HepG2 (cell line): ENCODE measurements around the gene AGRN. TPM values are rescaled to one million over a fixed set of nuclear protein-coding genes. Genes with fewer than 3 reads are reported as not detected.

ENCODE experiments used
- ATRX ChIP-seq: sonication (generic); formaldehyde crosslinking; IDR thresholded peaks from 2 replicates; pipeline ENCODE4 v1.4.0; 2020; ENCODE audit warnings: missing genetic modification reagents, borderline replicate concordance
- HHEX ChIP-seq: IDR thresholded peaks from 2 replicates; pipeline ENCODE4 v1.6.1; 2016; ENCODE audit warnings: control low read depth
- RBFOX2 ChIP-seq: fragments of 200-400 bp; formaldehyde crosslinking; IDR thresholded peaks from 2 replicates; pipeline ENCODE4 v1.6.1; 2017; ENCODE audit warnings: low read depth, mild to moderate bottlenecking, low read length
- RFX5 ChIP-seq: IDR thresholded peaks from 2 replicates; pipeline ENCODE4 v1.6.1; 2011; ENCODE audit warnings: low read depth, low read length, improper control_type of control experiment
- TARDBP ChIP-seq: sonication (generic); formaldehyde crosslinking; IDR thresholded peaks from 2 replicates; pipeline ENCODE4 v1.8.0; 2022; ENCODE audit warnings: mild to moderate bottlenecking, missing genetic modification reagents
- TRIM24 ChIP-seq: sonication (generic); formaldehyde crosslinking; IDR thresholded peaks from 2 replicates; pipeline ENCODE4 v1.8.0; 2022; ENCODE audit warnings: mild to moderate bottlenecking, missing genetic modification reagents
- ZNF24 ChIP-seq: fragments of 450-650 bp; IDR thresholded peaks from 2 replicates; pipeline ENCODE4 v1.6.1; 2017; ENCODE audit warnings: antibody characterized with exemption, mild to moderate bottlenecking
- ZNF451 ChIP-seq: sonication (generic); formaldehyde crosslinking; IDR thresholded peaks from 2 replicates; pipeline ENCODE4 v1.5.0; 2020; ENCODE audit warnings: mild to moderate bottlenecking, missing genetic modification reagents
- ZNF816 ChIP-seq: sonication (generic); formaldehyde crosslinking; IDR thresholded peaks from 2 replicates; pipeline ENCODE4 v1.8.0; 2022; ENCODE audit warnings: missing genetic modification reagents, mild to moderate bottlenecking, borderline replicate concordance
- ZZZ3 ChIP-seq: sonication (generic); formaldehyde crosslinking; IDR thresholded peaks from 2 replicates; pipeline ENCODE4 v1.4.0; 2020; ENCODE audit warnings: missing genetic modification reagents, mild to moderate bottlenecking, borderline replicate concordance
- polyA plus RNA-seq, 8 experiments: library from polyadenylated mRNA; depleted of rRNA in 3 of 8; stranded (reverse) in 7 of 8; unstranded in 1 of 8; fragments of >200 nt; fragmentation: Illumina TruSeq in 4 of 8; extraction: Trizol in 4 of 8; gene quantifications; 2 replicates each; pipeline versions ENCODE4 v1.2.1 to v1.2.3, GENCODE V29; 2011 to 2016; ENCODE audit warnings: low read depth in 4 of 8, missing spikeins in 1 of 8, mixed read lengths in 1 of 8; ENCODE audit not compliant: insufficient read depth in 1 of 8
- total RNA-seq, 5 experiments: library from RNA; depleted of rRNA; stranded (reverse); fragments of >200 nt; fragmentation: Illumina TruSeq; extraction: Trizol; gene quantifications; 2 replicates each; pipeline ENCODE4 v1.2.3, GENCODE V29; 2016; ENCODE audit warnings: low read depth in 1 of 5
- TF ChIP-seq, protein P1 (sequence below): sonication (generic); formaldehyde crosslinking; IDR thresholded peaks from 2 replicates; pipeline ENCODE4 v1.8.1; 2023; ENCODE audit warnings: missing genetic modification reagents, inconsistent platforms, borderline replicate concordance
- TF ChIP-seq, protein P2 (sequence below): sonication (generic); formaldehyde crosslinking; IDR thresholded peaks from 2 replicates; pipeline ENCODE4 v1.5.1; 2020; ENCODE audit warnings: mild to moderate bottlenecking, missing genetic modification reagents, moderate library complexity
- TF ChIP-seq, protein P3 (sequence below): IDR thresholded peaks from 2 replicates; pipeline ENCODE4 v1.6.1; 2016; ENCODE audit warnings: low read depth, borderline replicate concordance
- TF ChIP-seq, protein P4 (sequence below): sonication (generic); formaldehyde crosslinking; IDR thresholded peaks from 2 replicates; pipeline ENCODE4 v1.8.0; 2022; ENCODE audit warnings: missing genetic modification reagents, mild to moderate bottlenecking, inconsistent platforms, borderline replicate concordance
- TF ChIP-seq, protein P5 (sequence below): sonication (generic); formaldehyde crosslinking; IDR thresholded peaks from 2 replicates; pipeline ENCODE4 v1.5.1; 2020; ENCODE audit warnings: missing genetic modification reagents, mild to moderate bottlenecking, borderline replicate concordance
- TF ChIP-seq, protein P6 (sequence below): sonication (generic); formaldehyde crosslinking; IDR thresholded peaks from 2 replicates; pipeline ENCODE4 v1.4.0; 2020; ENCODE audit warnings: missing genetic modification reagents, borderline replicate concordance

Gene AGRN
- total and polyA plus RNA-seq, 2 of the 13 experiments (the other 11 are each of a cell fraction or from before 2014, with no cell fraction given): 29.8 to 65.2 TPM

DNA sequence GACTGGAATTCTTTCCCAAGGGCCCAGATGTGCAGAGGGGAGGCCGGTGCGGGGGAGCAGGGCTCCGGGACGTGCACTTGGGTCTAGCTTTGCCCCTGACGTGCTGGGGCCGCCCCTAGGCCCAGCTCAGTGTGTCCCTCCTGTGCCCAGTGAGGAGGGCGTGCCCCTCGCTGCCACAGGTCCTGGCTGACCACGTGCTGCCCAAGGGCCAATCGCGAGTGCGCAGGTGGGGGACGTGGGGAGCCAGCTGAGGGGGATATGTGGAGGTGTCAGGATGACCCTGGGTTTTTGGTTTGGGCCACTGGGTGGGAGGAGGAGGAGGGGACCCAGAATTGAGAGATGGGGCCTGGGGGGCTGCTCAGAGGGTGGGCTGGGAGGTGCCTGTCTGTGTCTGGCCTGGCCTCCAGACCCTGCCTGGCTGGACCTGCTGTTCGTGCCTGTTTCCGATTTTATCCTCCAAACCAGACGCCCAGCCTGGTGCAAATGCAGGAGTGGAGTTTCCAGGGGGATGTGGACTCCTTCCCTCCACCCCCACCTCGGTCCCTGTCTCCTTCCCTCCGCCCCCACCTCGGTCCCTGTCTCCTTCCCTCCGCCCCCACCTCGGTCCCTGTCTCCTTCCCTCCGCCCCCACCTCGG is 60.3 kb downstream of the AGRN start (continued):
- TF ChIP-seq, protein P1, sequence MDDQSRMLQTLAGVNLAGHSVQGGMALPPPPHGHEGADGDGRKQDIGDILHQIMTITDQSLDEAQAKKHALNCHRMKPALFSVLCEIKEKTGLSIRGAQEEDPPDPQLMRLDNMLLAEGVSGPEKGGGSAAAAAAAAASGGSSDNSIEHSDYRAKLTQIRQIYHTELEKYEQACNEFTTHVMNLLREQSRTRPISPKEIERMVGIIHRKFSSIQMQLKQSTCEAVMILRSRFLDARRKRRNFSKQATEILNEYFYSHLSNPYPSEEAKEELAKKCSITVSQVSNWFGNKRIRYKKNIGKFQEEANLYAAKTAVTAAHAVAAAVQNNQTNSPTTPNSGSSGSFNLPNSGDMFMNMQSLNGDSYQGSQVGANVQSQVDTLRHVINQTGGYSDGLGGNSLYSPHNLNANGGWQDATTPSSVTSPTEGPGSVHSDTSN (CRISPR knock-in tag): no peak
- TF ChIP-seq ZNF24 (no peak), ATRX (CRISPR knock-in tag) (no peak), RBFOX2 (0 out of 2 replicates have a peak, but pooled peaks have one; percentile 46), ZNF816 (CRISPR knock-in tag) (no peak), ZZZ3 (CRISPR knock-in tag) (no peak), ZNF451 (CRISPR knock-in tag) (no peak), TRIM24 (no peak), HHEX (no peak), TARDBP (CRISPR knock-in tag) (0 out of 2 replicates have a peak, but pooled peaks have one; percentile 7), RFX5 (no peak)
- TF ChIP-seq, protein P2, sequence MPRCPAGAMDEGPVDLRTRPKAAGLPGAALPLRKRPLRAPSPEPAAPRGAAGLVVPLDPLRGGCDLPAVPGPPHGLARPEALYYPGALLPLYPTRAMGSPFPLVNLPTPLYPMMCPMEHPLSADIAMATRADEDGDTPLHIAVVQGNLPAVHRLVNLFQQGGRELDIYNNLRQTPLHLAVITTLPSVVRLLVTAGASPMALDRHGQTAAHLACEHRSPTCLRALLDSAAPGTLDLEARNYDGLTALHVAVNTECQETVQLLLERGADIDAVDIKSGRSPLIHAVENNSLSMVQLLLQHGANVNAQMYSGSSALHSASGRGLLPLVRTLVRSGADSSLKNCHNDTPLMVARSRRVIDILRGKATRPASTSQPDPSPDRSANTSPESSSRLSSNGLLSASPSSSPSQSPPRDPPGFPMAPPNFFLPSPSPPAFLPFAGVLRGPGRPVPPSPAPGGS (CRISPR knock-in tag): no peak
- TF ChIP-seq, protein P3, sequence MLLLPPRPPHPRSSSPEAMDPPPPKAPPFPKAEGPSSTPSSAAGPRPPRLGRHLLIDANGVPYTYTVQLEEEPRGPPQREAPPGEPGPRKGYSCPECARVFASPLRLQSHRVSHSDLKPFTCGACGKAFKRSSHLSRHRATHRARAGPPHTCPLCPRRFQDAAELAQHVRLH (CRISPR knock-in tag): no peak
- TF ChIP-seq, protein P4, sequence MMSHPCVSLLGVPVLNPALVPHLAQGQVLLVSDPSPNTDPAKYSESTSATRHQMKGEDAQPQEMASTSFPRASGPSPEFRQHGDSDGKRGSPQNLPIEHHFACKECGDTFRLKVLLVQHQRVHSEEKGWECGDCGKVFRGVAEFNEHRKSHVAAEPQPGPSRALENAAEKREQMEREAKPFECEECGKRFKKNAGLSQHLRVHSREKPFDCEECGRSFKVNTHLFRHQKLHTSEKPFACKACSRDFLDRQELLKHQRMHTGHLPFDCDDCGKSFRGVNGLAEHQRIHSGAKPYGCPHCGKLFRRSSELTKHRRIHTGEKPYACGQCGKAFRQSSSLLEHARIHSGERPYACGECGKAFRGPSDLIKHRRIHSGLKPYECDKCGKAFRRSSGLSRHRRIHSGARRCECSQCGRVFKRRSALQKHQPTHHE: no peak
- TF ChIP-seq, protein P5, sequence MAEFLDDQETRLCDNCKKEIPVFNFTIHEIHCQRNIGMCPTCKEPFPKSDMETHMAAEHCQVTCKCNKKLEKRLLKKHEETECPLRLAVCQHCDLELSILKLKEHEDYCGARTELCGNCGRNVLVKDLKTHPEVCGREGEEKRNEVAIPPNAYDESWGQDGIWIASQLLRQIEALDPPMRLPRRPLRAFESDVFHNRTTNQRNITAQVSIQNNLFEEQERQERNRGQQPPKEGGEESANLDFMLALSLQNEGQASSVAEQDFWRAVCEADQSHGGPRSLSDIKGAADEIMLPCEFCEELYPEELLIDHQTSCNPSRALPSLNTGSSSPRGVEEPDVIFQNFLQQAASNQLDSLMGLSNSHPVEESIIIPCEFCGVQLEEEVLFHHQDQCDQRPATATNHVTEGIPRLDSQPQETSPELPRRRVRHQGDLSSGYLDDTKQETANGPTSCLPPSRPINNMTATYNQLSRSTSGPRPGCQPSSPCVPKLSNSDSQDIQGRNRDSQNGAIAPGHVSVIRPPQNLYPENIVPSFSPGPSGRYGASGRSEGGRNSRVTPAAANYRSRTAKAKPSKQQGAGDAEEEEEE (CRISPR knock-in tag): no peak
- TF ChIP-seq, protein P6, sequence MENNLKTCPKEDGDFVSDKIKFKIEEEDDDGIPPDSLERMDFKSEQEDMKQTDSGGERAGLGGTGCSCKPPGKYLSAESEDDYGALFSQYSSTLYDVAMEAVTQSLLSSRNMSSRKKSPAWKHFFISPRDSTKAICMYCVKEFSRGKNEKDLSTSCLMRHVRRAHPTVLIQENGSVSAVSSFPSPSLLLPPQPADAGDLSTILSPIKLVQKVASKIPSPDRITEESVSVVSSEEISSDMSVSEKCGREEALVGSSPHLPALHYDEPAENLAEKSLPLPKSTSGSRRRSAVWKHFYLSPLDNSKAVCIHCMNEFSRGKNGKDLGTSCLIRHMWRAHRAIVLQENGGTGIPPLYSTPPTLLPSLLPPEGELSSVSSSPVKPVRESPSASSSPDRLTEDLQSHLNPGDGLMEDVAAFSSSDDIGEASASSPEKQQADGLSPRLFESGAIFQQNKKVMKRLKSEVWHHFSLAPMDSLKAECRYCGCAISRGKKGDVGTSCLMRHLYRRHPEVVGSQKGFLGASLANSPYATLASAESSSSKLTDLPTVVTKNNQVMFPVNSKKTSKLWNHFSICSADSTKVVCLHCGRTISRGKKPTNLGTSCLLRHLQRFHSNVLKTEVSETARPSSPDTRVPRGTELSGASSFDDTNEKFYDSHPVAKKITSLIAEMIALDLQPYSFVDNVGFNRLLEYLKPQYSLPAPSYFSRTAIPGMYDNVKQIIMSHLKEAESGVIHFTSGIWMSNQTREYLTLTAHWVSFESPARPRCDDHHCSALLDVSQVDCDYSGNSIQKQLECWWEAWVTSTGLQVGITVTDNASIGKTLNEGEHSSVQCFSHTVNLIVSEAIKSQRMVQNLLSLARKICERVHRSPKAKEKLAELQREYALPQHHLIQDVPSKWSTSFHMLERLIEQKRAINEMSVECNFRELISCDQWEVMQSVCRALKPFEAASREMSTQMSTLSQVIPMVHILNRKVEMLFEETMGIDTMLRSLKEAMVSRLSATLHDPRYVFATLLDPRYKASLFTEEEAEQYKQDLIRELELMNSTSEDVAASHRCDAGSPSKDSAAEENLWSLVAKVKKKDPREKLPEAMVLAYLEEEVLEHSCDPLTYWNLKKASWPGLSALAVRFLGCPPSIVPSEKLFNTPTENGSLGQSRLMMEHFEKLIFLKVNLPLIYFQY (CRISPR knock-in tag): no peak
